ENCODE measurements around the gene PAGE2. TPM values are rescaled to one million over a fixed set of nuclear protein-coding genes. Genes with fewer than 3 reads are reported as not detected.

Gene PAGE2
- total and polyA plus RNA-seq, 2 experiments from 2014 or later, result not detected

DNA sequence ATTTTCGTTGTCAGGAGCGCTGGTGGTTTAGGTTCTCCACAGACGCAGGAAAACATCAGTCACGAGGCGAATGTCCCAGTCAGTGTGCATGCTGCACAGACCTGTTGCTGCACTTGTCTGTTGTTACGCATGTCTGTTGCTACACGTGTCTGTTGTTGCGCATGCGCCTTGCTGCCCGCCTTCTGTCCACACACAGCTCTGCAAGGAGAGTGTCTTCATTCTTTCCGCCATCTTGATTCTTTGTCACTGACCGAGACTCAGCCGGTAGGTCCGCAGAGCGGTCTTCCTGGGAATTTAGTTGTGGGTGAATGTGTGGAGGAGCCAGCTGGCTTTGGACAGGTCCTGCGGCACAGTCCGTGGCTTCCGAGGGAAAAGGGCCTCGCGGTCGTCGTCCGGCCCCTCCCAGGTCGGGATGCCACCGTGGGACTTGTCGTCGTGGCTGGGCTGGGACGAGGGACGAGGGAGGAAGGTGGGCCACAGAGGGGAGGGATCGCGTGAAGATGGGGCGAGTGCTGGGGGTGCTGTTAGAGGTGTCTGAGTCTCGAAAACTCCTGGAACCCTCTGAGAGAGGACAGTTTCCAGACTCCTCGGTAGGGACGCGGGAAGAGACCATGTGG lies 13.9 kb upstream of the PAGE2 start, which contains the start of gene PAGE2B:
PAGE2B (plus strand) TSS at position 180 of the 617 bp plus-strand sequence. CDS start 1,012 bp downstream, outside the sequence.
- 79 to 89% methylated on average over 15 to 34 of the region's 36 CpGs for WGBS, 2 experiments (ENCODE audit: low coverage in 1 of 2, low lambda C conversion rate in 2 of 2, missing lambda C conversion rate in 2 of 2)
- DNase-seq, result no peak
- H3K4me3 ChIP-seq, result no peak within 1 kb of the TSS
- TF ChIP-seq EZH2phosphoT487 (IDR thresholded peaks at IDR 0.05; ENCODE audit: insufficient read depth, low read depth), result no peak
- no peak for TF ChIP-seq EZH2 (IDR thresholded peaks at IDR 0.05; ENCODE audit: insufficient read depth, poor library complexity, severe bottlenecking)
- H3K9me3 ChIP-seq (ENCODE audit: low read depth), result no peaks in the 10 kb centered on the region
- H3K4me1 ChIP-seq (ENCODE audit: insufficient read depth), result no peaks in the 10 kb centered on the region
- H3F3A ChIP-seq (ENCODE audit: insufficient read depth), result no peaks in the 10 kb centered on the region
- no peaks in the 10 kb centered on the region for H3K36me3 ChIP-seq (ENCODE audit: low read depth)
- H4K20me1 ChIP-seq (ENCODE audit: insufficient read depth), result no peaks in the 10 kb centered on the region
- no peak within 1 kb of the TSS for H3K27ac ChIP-seq
- H3K9me2 ChIP-seq (ENCODE audit: insufficient read depth), result no peaks in the 10 kb centered on the region
- H3K9ac ChIP-seq, result no peak within 1 kb of the TSS
- no peaks in the 10 kb centered on the region for H3K27me3 ChIP-seq (replicated peaks; ENCODE audit: insufficient read depth)
- no peak within 1 kb of the TSS for H3K4me2 ChIP-seq (ENCODE audit: unreplicated experiment)
- in situ Hi-C loops (cut with MboI), result loop anchor here (25.0 kb wide), 2 partner anchors 87 to 388 kb away; no protein-coding TSS in a partner anchor
- H3K79me2 ChIP-seq (ENCODE audit: insufficient read depth), result no peaks in the 10 kb centered on the region
- H2AFZ ChIP-seq, result no peak within 1 kb of the TSS

DNA sequence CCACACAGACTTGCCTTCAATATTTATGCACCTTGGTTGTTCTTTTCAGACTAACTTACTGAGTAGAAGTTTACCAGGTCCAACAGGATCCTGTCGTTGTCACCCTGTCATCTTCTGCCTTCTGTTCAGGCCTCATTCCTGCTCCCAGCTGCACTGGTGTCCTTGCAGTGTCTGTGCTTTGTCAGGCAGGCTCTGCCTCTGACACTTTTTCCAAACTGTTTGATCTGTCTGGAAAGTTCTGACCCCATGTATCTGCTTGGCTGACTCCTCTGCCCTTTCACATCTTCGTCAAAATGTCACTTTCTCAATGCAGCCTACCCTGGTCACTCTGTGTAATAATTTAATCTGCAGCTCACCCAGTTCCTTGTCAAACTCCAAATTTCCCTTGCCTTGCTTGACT lies 9.9 kb downstream of the PAGE2 start:
- H2AFZ ChIP-seq, result no peak overlapping the region
- no peaks in the 10 kb centered on the region for H3K79me2 ChIP-seq (ENCODE audit: insufficient read depth)
- H3K4me3 ChIP-seq, result no peak overlapping the region
- H3K4me2 ChIP-seq (ENCODE audit: unreplicated experiment), result no peak overlapping the region
- H3K9me2 ChIP-seq (ENCODE audit: insufficient read depth), result no peaks in the 10 kb centered on the region
- WGBS, 2 experiments (ENCODE audit: low coverage in 1 of 2, low lambda C conversion rate in 2 of 2, missing lambda C conversion rate in 2 of 2), result 0% methylated on average over 2 of the region's 2 CpGs
- H3K9ac ChIP-seq, result no peak overlapping the region
- no peak for TF ChIP-seq EZH2phosphoT487 (IDR thresholded peaks at IDR 0.05; ENCODE audit: insufficient read depth, low read depth)
- TF ChIP-seq EZH2 (IDR thresholded peaks at IDR 0.05; ENCODE audit: insufficient read depth, poor library complexity, severe bottlenecking), result no peak
- no peaks in the 10 kb centered on the region for H3K27me3 ChIP-seq (replicated peaks; ENCODE audit: insufficient read depth)
- in situ Hi-C loops (cut with MboI), result no loop called here
- H3K27ac ChIP-seq, result no peak overlapping the region
- H3K9me3 ChIP-seq (ENCODE audit: low read depth), result no peaks in the 10 kb centered on the region
- H4K20me1 ChIP-seq (ENCODE audit: insufficient read depth), result no peaks in the 10 kb centered on the region
- H3F3A ChIP-seq (ENCODE audit: insufficient read depth), result no peaks in the 10 kb centered on the region
- no peaks in the 10 kb centered on the region for H3K4me1 ChIP-seq (ENCODE audit: insufficient read depth)
- no peak for DNase-seq
- no peaks in the 10 kb centered on the region for H3K36me3 ChIP-seq (ENCODE audit: low read depth)

GRCh38 chrX:55099162-55099561 lies 10.3 kb downstream of the PAGE2 start:
- H3K9ac ChIP-seq, result no peak overlapping the region
- H3K4me3 ChIP-seq, result no peak overlapping the region
- H3F3A ChIP-seq (ENCODE audit: insufficient read depth), result no peaks in the 10 kb centered on the region
- H3K27me3 ChIP-seq (replicated peaks; ENCODE audit: insufficient read depth), result no peaks in the 10 kb centered on the region
- in situ Hi-C loops (cut with MboI), result no loop called here
- 0% methylated on average over 1 of the region's 1 CpG for WGBS, 2 experiments (ENCODE audit: low coverage in 1 of 2, low lambda C conversion rate in 2 of 2, missing lambda C conversion rate in 2 of 2)
- no peaks in the 10 kb centered on the region for H3K9me3 ChIP-seq (ENCODE audit: low read depth)
- no peaks in the 10 kb centered on the region for H3K4me1 ChIP-seq (ENCODE audit: insufficient read depth)
- no peaks in the 10 kb centered on the region for H3K36me3 ChIP-seq (ENCODE audit: low read depth)
- no peaks in the 10 kb centered on the region for H3K9me2 ChIP-seq (ENCODE audit: insufficient read depth)
- H2AFZ ChIP-seq, result no peak overlapping the region
- H4K20me1 ChIP-seq (ENCODE audit: insufficient read depth), result no peaks in the 10 kb centered on the region
- no peaks in the 10 kb centered on the region for H3K79me2 ChIP-seq (ENCODE audit: insufficient read depth)
- no peak overlapping the region for H3K27ac ChIP-seq
- H3K4me2 ChIP-seq (ENCODE audit: unreplicated experiment), result no peak overlapping the region
- TF ChIP-seq EZH2phosphoT487 (IDR thresholded peaks at IDR 0.05; ENCODE audit: insufficient read depth, low read depth) (no peak), EZH2 (IDR thresholded peaks at IDR 0.05; ENCODE audit: insufficient read depth, poor library complexity, severe bottlenecking) (no peak)
- no peak for DNase-seq

DNA sequence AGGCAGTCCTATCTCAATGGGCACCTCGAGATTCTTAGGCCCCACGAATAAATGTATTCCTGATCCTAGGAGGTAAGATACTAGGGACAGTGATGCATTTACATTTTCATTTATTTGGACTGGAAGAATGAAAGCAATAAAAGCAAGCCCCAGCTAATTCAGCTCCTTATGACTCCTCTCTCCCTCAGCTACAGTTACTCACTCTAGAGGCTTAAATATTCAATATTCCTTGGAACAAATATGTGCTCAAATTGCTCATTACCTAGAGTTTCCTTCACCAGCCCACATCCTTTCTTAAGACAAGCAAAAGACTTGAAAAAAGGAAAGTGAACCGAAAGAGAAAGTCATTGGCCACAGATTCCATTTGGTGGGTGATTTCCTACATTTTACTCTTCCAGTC lies 13.9 kb downstream of the PAGE2 start:
- no peaks in the 10 kb centered on the region for H3K79me2 ChIP-seq (ENCODE audit: insufficient read depth)
- no peak overlapping the region for H3K27ac ChIP-seq
- H3K4me3 ChIP-seq, result no peak overlapping the region
- no peaks in the 10 kb centered on the region for H3K27me3 ChIP-seq (replicated peaks; ENCODE audit: insufficient read depth)
- no peaks in the 10 kb centered on the region for H3K36me3 ChIP-seq (ENCODE audit: low read depth)
- H3K4me1 ChIP-seq (ENCODE audit: insufficient read depth), result no peaks in the 10 kb centered on the region
- no peak overlapping the region for H2AFZ ChIP-seq
- H3K4me2 ChIP-seq (ENCODE audit: unreplicated experiment), result no peak overlapping the region
- in situ Hi-C loops (cut with MboI), result no loop called here
- H3K9me2 ChIP-seq (ENCODE audit: insufficient read depth), result no peaks in the 10 kb centered on the region
- no peaks in the 10 kb centered on the region for H3F3A ChIP-seq (ENCODE audit: insufficient read depth)
- TF ChIP-seq EZH2 (IDR thresholded peaks at IDR 0.05; ENCODE audit: insufficient read depth, poor library complexity, severe bottlenecking) (no peak), EZH2phosphoT487 (IDR thresholded peaks at IDR 0.05; ENCODE audit: insufficient read depth, low read depth) (no peak)
- H3K9ac ChIP-seq, result no peak overlapping the region
- no peak for DNase-seq
- 18 to 26% methylated on average over 3 of the region's 3 CpGs for WGBS, 2 experiments (ENCODE audit: low coverage in 1 of 2, low lambda C conversion rate in 2 of 2, missing lambda C conversion rate in 2 of 2)
- H3K9me3 ChIP-seq (ENCODE audit: low read depth), result no peaks in the 10 kb centered on the region
- no peaks in the 10 kb centered on the region for H4K20me1 ChIP-seq (ENCODE audit: insufficient read depth)

- no peaks in the 10 kb centered on the region for H3K4me1 ChIP-seq (ENCODE audit: insufficient read depth)
- TF ChIP-seq EZH2phosphoT487 (IDR thresholded peaks at IDR 0.05; ENCODE audit: insufficient read depth, low read depth) (no peak), EZH2 (IDR thresholded peaks at IDR 0.05; ENCODE audit: insufficient read depth, poor library complexity, severe bottlenecking) (no peak)
- H2AFZ ChIP-seq, result no peak overlapping the region
- H3F3A ChIP-seq (ENCODE audit: insufficient read depth), result no peaks in the 10 kb centered on the region
- H4K20me1 ChIP-seq (ENCODE audit: insufficient read depth), result no peaks in the 10 kb centered on the region
- no peaks in the 10 kb centered on the region for H3K27me3 ChIP-seq (replicated peaks; ENCODE audit: insufficient read depth)
- H3K79me2 ChIP-seq (ENCODE audit: insufficient read depth), result no peaks in the 10 kb centered on the region
- H3K36me3 ChIP-seq (ENCODE audit: low read depth), result no peaks in the 10 kb centered on the region
- no peak overlapping the region for H3K27ac ChIP-seq
- H3K9ac ChIP-seq, result no peak overlapping the region
- no peaks in the 10 kb centered on the region for H3K9me3 ChIP-seq (ENCODE audit: low read depth)
- H3K9me2 ChIP-seq (ENCODE audit: insufficient read depth), result no peaks in the 10 kb centered on the region
- H3K4me2 ChIP-seq (ENCODE audit: unreplicated experiment), result no peak overlapping the region
- no peak overlapping the region for H3K4me3 ChIP-seq
- in situ Hi-C loops (cut with MboI), result no loop called here
- no peak for DNase-seq
Measured at GRCh38 chrX:55107262-55107661, 18.4 kb downstream of the PAGE2 start.
